GM19240 (cell line): ENCODE measurements around the gene SLCO6A1.
"Not testable (repeated sequence)": the region's sequence is repeated elsewhere in the genome, so short reads cannot be mapped to it uniquely, and the experiment has no call there.

Experiments
- DNase-seq: peaks from one replicate; pipeline ENCODE4 v3.0.0; 2011; ENCODE audit warnings: low spot score; ENCODE audit not compliant: insufficient read length

The SLCO6A1 gene, protein sequence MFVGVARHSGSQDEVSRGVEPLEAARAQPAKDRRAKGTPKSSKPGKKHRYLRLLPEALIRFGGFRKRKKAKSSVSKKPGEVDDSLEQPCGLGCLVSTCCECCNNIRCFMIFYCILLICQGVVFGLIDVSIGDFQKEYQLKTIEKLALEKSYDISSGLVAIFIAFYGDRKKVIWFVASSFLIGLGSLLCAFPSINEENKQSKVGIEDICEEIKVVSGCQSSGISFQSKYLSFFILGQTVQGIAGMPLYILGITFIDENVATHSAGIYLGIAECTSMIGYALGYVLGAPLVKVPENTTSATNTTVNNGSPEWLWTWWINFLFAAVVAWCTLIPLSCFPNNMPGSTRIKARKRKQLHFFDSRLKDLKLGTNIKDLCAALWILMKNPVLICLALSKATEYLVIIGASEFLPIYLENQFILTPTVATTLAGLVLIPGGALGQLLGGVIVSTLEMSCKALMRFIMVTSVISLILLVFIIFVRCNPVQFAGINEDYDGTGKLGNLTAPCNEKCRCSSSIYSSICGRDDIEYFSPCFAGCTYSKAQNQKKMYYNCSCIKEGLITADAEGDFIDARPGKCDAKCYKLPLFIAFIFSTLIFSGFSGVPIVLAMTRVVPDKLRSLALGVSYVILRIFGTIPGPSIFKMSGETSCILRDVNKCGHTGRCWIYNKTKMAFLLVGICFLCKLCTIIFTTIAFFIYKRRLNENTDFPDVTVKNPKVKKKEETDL

DNA sequence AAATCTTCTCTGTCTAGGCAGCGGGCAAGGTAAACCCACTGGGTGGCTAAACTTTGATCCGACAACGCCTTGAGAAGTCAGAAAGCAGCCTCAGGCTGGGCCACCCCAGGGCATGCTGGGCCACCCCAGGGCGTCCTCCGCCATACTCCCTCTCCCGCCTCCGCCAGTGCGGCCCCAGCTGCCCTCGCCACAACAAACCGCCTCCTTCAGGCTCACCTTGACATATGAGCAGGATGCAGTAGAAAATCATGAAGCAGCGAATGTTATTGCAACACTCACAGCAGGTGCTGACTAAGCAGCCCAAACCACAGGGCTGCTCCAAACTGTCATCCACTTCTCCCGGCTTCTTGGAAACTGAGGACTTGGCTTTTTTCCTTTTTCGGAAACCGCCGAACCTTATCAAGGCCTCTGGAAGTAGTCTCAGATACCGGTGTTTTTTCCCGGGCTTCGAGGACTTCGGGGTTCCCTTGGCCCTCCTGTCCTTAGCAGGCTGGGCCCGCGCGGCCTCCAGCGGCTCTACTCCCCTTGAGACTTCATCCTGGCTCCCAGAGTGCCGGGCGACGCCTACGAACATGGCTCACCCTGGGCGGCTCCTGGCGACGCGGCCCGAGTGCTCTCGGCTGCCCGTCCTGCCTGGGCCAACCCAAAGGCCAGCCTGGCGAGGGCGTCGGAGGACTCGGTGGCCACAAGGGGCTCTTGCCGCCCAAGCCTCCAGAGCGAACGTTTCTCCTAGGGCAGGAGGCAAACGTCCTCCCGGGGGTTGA is at the start of gene SLCO6A1:
Gene SLCO6A1, minus strand, starts transcription at position 731 of the 764 bp plus-strand sequence. Its CDS starts 157 bp downstream, at position 574.
- no peak for DNase-seq

DNA sequence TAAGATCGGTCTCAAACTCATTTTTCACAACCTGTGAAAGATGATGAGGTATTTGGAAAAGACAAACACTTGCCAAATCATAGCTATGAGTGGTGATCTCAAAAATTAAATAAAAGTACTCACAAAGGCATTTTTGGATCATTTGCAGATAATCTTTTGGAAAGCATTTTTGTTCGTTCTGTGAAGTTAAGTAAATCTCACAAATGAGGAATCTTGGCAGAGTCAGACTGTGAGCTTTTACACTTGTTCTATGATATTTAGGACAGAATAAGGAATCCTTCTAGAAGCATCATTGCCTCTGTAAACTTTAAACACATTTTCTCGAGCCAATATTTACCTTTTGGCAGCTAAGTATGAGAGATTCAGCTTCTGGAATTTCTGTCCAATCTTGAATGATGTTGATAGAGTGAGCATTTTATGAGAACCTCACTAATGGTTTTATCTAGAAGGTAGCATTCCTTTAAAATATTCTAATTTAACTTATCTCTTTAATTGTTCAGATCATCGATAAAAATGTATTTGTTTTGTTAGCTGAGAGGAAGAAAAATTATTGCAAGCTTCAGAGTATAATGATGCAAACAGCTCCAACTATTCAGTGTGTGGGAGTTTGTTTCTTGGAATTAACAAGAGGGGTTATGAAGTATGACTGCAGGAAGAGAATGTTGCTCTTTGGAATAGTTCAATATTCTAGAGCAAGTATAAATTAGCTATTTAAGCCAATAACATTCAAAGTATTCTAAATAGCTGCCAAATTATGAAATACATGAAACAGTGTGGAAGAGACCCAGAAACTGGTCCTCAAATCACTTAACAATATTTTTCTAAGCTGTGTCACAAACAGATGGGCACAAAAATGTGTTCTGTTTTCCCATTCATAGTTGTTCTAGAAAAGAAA is 48.6 kb upstream of the SLCO6A1 start:
- DNase-seq: no peak

DNA sequence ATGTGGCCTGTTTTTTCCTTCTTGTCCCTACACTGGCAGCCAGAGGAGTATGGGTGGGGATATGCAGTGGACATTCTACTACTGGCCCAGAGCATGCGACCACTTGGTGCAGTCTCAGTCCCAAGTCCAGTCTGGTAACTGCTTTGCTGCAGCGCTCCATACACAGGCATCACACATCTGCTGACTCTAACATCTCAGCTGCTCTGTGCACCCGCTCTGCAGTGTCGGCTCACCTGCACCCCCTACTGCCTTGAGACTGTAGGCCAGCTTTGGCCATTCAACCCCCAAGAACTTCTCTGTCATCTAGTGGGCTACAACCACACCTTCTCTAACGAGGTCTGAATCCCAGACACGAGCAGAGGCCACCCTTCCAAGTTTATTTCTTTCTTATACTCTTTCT is 46.4 kb upstream of the SLCO6A1 start:
- DNase-seq: no peak

DNA sequence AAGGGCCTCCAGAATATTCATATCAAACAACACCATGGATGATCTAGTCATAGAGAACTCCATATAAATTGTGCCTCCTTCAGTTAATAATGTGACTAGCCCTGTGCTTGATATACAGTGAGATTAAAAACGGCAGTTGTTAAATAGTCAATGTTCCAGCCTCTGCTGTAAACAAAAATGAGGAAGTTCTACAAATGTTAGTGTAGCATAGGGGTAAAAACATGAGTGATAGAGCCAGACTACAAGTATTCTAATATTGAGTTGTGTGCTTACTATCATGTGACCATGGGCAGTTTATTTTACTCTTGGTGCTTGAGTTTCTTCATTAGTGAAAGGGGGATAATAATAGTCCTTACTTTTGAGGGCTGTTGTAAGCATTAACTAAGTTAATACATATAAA is 43.3 kb upstream of the SLCO6A1 start:
- DNase-seq: no peak

DNA sequence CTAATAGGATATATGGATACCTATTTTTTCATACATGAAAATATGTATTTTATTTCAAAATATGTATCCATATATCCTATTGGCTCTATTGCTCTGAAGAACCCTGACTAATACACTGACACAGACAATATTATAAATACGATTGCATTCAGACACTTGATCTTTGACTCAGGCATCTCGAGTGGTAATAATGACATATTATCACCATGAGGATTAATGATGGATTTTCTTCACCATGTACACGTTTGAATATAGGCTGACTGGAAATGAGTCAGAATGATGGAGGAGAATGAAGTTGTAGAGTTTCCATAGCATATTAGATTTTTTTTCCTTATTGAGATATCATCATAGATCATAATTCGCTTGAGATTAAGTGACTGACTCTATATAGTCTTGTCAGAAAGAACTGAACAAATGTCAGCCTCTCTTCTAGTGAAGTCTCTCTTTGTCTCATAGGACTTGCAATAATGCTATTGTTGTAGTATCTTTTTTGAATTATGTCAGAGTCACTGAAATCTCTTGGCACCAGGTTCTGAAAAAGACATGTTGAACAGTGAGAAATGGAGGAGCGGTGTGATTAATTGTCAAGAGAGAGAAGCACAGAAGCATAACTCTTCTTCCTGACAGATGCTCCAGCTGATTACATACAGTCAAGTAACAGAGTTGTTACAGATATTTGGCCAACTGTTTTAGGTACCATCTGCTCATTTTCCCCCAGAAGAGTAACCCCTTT is 41.4 kb upstream of the SLCO6A1 start:
- no peak for DNase-seq

DNA sequence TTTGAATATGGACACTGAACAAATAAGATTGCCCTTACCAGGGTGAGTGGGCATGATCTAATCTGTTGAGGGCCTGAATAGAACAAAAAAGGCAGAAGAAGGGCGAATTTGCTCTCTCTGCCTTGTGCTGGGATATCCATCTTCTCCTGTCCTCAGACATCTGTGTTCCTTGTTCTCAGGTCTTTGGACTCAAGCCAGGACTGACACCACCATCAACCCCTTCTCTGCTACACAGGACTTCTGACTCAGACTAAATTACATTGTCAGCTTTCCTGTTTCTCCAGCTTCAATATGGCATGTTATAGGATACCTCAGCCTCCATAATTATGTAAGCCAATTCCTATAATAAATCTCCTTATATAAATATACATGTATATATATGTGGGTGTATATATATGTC is 40.8 kb upstream of the SLCO6A1 start:
- DNase-seq: no peak

DNA sequence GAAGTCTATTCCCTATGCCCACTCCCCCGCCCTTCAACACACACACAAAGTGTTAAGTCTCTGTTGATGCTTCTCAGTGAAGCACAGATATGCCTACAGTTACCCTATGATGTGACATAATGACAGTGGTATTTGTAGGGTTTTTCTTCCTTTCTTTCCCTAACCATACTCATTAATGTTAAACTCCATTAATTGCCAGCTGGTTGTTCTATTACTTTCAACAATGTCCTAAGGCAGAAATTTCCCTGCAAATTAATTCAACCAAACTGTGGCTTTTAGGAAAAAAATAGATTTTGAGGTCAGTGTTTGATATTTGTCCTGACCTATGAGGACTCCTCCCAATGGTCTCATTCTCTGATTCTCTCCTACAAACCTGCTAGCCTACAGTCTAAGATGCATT is 38.2 kb upstream of the SLCO6A1 start:
- no peak for DNase-seq

DNA sequence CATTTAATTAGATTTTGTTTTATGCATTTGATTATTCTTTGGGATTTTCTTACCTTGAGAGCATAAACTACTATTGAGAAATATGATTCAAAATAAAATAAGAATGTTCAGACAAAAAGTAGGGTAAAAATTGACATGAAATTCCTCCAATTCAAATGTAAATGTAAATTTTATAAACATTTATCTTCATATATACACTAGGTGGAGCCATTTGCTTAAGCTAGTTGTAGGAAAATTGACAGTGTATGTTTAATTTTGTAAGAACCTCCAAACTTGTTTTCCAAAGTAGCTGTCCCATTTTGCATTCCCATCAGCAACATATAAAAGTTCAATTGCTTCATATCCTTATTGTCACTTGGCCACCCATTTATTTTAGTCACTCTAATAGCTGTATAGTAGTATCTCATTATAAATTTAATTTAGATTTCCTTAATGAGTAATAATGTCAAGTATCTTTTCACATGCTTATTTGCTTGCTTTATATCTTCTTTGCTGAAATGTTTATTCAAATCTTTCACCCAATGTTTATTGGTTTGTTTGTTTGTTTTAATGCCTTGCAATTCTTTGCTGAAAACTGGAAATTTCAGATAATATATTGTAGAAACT is 37.6 kb upstream of the SLCO6A1 start:
- DNase-seq: no peak

DNA sequence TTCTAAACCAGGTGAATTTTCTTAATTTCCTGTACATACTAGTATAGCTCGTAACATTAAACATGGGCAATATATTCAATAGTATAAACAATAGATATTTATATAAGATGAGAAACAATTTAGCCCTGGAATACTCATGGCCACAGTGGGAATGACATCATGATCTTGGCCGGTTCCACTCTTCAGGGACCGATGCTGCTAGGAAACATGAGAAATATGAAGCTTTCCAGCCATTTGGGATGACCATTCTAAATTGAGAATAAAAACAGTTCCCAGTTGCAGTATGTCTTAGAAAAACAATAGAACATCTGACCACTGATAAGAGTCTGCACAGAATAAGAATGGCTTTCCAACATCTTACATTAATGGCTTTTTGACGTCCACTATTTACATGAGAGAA is 33.3 kb upstream of the SLCO6A1 start:
- DNase-seq: no peak

DNA sequence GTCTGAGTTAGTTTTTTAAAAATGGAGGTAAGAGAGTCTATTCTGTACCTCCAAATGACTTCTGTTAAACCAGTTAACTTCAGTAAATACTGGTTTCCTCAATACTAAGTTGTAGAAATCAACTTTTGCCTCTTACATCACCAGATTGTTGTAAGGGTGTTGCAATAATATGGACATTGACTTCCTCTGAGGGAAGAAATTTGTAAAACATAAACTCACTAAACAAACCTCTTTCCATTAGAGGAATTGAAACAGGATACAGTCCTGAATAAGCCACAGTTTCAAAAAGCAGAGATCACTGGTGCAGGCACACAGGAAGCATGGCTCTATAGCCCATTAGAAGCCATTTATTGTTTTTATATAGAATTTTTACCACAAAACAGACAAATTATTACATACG is 32.7 kb upstream of the SLCO6A1 start:
- no peak for DNase-seq

DNA sequence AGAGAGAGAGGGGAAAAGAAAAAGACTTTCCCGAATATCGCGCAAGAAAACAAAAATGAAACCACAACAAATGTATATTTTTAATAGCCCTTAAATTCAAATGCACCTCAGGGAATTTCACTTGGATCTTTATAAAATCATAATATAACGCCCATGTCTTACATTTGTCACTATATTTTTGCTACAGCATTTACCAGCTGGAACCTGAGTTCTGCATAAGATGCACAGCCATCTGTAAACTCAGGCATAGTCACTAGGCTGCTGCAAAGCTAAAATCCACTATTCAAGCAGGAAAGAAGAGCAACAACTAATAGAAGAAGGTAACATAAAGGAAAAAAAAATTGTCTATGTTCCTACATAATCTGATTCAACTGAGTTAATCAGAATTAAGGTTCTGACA is 30.6 kb upstream of the SLCO6A1 start:
- DNase-seq: no peak

DNA sequence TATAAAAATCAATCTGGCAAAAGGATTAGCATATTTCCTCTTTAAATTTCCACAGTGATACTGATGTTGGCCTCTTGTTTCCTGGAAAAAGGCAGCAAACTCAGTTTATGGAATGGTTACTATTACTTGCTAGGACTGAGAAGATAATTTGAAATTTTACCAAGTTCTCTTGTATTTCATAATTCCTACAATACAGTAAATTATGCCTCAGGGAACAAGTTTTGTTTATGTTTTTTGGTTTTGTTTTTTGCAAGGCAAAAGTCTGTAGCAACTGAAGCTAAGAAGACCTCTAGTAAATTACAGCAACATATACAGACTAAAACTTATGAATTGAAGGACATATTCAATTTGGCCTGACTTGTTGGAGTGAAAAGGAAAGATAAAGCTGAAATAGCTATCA is 30.2 kb upstream of the SLCO6A1 start:
- no peak for DNase-seq

DNA sequence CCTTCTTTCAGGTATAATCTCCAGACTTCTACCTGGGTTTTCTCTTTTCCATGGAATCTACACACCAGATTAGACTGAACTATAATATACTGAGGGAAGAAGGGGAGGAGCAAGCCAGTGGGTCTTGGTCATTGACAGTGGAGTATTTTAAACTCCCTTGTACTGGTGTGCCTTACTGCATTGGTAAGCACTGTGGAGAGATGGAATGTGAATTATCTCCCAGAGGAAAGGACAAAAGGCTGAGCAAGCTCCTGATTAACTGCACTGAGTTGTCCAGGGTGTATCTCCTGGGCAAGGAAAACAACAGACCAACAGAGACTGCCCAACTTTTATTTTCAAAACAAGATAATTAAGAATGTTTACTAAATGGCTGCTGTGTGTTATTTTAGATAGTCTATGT is 29.8 kb upstream of the SLCO6A1 start:
- DNase-seq: no peak

DNA sequence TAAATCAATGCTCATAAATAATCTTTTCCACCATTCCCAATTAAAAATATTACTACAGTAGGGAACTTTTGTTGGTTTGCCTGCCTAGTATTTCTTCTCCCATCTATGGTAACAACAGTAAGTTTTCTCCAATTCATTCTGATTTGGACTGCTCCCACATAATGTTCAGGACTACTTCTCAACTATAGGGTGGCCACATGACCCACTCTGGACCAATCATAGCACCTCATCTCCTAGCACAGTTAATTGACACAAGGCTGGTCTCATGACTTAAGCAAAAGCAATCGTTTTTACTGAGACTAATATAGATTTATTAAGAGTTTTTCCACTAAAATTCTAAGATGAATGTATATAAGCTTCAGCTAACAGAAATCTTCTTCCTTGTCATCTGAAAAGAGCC is 28.7 kb upstream of the SLCO6A1 start:
- DNase-seq: no peak

DNA sequence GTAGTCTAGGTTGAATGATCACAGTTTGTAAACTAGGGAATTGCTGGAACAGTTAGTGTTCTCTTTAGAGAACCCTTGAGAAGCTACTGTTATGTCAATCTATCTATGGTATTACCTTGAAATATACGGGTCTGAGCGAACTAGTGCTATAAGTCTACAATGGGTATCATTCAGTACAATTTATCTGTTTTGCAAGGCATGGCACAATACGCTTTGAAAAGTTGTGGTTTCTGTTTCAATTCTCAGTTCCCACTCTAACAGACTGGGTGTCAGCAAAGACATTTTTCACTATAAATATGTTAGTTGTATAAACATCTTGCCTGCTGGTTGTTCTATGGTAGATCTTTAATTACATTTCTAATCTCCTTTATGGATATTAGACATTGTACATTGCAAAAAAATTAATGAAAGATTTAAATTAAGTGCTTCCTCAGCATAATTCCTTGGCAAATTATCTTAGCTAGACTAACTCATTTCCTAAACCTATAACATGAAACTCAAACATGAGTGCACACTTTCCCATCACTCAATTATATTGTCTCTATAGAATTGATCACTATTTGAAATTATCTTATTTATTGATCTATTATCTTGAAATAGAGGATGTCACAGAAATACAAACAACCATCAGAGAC is 24.9 kb upstream of the SLCO6A1 start:
- DNase-seq: no peak

DNA sequence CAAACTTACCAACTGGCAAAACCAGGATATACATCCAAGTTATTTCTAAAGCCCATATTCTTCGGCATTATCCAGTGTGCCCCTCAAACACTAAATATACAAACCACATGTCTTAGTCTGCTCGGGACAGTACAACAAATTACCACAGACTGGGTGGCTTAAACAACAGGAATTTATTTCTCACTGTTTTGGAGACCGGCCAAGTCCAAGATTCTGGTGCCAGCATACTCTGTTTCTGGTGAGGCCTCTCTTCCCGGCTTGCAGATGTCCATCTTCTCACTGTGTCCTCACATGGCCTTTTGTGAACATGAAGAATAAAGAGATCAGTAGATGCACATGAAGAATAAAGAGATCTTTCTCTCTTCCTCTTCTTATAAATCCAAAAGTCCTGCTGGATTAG is 12.9 kb upstream of the SLCO6A1 start:
- no peak for DNase-seq

DNA sequence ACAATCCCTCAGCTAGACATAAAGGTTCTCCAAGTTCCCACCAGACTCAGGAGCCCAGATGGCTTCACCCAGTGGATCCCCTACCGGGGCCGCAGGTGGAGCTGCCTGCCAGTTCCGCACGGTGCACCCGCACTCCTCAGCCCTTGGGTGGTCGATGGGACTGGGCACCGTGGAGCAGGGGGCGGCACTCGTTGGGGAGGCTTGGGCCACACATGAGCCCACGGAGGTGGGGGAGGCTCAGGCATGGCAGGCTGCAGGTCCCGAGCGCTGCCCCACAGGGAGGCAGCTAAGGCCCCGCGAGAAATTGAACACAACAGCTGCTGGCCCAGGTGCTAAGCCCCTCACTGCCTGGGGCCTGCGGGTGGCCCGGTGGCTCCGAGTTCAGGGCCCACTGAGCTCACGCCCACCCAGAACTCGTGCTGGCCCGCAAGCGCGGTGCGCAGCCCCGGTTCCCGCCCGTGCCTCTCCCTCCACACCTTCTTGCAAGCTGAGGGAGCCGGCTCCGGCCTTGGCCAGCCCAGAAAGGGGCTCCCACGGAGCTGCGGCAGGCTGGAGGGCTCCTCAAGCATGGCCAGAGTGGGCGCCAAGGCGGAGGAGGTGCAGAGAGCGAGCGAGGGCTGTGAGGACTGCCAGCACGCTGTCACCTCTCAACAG is 7.4 kb downstream of the SLCO6A1 start:
- DNase-seq: not testable (repeated sequence)

DNA sequence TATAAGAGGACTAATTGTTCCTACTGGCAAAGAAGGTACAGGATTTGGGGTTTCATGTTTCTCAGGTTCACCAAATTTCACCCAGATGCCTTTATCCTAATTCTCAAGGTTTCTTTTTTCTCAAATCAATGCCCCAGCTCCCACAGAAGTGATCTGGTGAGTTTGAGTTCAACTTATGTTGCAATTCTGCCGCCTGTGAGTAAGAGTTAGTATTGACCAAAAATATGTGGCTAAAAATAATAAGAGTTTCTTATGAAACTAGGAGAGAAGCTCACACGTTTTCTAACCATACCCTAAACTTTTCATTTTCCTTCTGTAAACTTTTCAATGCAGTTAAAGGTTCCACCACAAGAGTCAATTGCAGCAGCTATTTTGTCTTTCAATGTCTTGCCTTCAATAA is 15.1 kb downstream of the SLCO6A1 start:
- no peak for DNase-seq
